Pancreas (tissue), 10 donors: Measurements from ENCODE around the gene MAP7D3. TPM values are rescaled to one million over a fixed set of nuclear protein-coding genes. Genes with fewer than 3 reads are reported as not detected.
"Not testable (repeated sequence)": the region's sequence is repeated elsewhere in the genome, so short reads cannot be mapped to it uniquely, and the experiment has no call there.

Experiments
- ATAC-seq, 4 donors: fragments of 200-7000 bp; cut with Tn5 transposase; one replicate each; pipeline versions ENCODE4 v1.8.0 to v1.9.1; 2020; ENCODE audit warnings: mild to moderate bottlenecking in 4 of 4, moderate library complexity in 4 of 4
- DNase-seq, 6 donors: peaks; one replicate each; pipeline ENCODE4 v3.0.0-alpha.2; 2020
- FAIRE-seq: peaks from 2 replicates; lab custom pipeline; 2012; peaks lifted over from hg19 to GRCh38; lab: Jason Lieb, UNC
- H3K27ac ChIP-seq, 4 donors: fragments of 200-600 bp; sonication (generic); 1 replicate in 3 of 4; 2 replicates in 1 of 4; pipeline versions ENCODE4 v1.5.0 to v1.8.0; 2020
- H3K27me3 ChIP-seq, 4 donors: fragments of 200-600 bp; one replicate each; pipeline ENCODE4 v1.8.0; 2021
- H3K36me3 ChIP-seq, 3 donors: fragments of 200-600 bp; sonication (generic) in 1 of 3; one replicate each; pipeline versions ENCODE4 v1.5.0 to v1.8.0; 2020 to 2021
- H3K4me1 ChIP-seq, 3 donors: fragments of 200-600 bp; one replicate each; pipeline ENCODE4 v1.8.0; 2021
- H3K4me3 ChIP-seq, 4 donors: fragments of 200-600 bp; sonication (generic) in 2 of 4; one replicate each; pipeline versions ENCODE4 v1.5.0 to v1.8.0; 2020 to 2021
- H3K9me3 ChIP-seq, 4 donors: fragments of 200-600 bp; one replicate each; pipeline ENCODE4 v1.8.0; 2021
- CTCF ChIP-seq, 4 donors: fragments of 200-600 bp; sonication (generic) in 3 of 4; IDR thresholded peaks; one replicate each; pipeline versions ENCODE4 v1.5.0 to v1.8.0; 2021; ENCODE audit warnings: antibody characterized with exemption in 4 of 4
- WGBS, 2 donors: extraction: QIAGEN DNeasy Blood & Tissue Kit; methylation state at CpG; one replicate each; pipeline ENCODE4 v1.1.7; 2013; 5-methylcytosine and 5-hydroxymethylcytosine counted together
- intact Hi-C, 3 donors: fragments of 100-400 bp; cut with DNase I; formaldehyde crosslinking; loops; one replicate each; pipeline versions ENCODE4 v1.11.1 to v1.14.2; 2022
- polyA plus RNA-seq, 2 donors: library from polyadenylated mRNA; stranded (reverse); fragments of 200-250 nt; gene quantifications; one replicate each; pipeline ENCODE4 v1.2.3, GENCODE V29; 2013
- total RNA-seq, 6 donors: library from RNA; stranded (reverse); fragmentation: NEBNext Ultra II Directional in 4 of 6; extraction: Animal tissue kit (Norgen Biotek cat#: 25700) in 4 of 6; gene quantifications; one replicate each; pipeline versions ENCODE4 v1.2.1 to v1.2.4, GENCODE V29; 2021 to 2023
- donor health status: healthy with polysubstance abuse.
- donor health status: DM: no; HTN: no; CAD: no; lungs with moderate emphysema.
- donor health status: DM: no; HTN: no; CAD: no.
- donor health status: control.
- donor health status: control.
- donor health status: Bipolar disorder and iron deficiency.
- donor health status: DM: yes; HTN: yes; CAD: no.
- donor health status: DM: no; HTN: no; CAD: no.
- donor health status: DM: no; HTN: no; CAD: no.
- donor health status: DM: yes; HTN: yes; CAD: no.

The MAP7D3 gene
- total and polyA plus RNA-seq, 8 donors = 1.1 to 3.6 (median 2.2) TPM

- no peak overlapping the region for H3K27ac ChIP-seq
- no peaks in the 10 kb centered on the region for H3K9me3 ChIP-seq
- no peaks in the 10 kb centered on the region for H3K4me1 ChIP-seq
- DNase-seq (no peak), ATAC-seq (peak in 3 of 4 donors; percentile 36 to 62 (median 39)), FAIRE-seq (no peak)
- H3K36me3 ChIP-seq = no peaks in the 10 kb centered on the region
- H3K4me3 ChIP-seq = no peak overlapping the region
- intact Hi-C loops = no loop called here
- 47 to 52% methylated on average over 9 of the region's 9 CpGs for WGBS, 2 donors
- H3K27me3 ChIP-seq = peaks cover 0 to 9% (median 2%) of the 10 kb centered on the region in 4 donors
- no peak for TF ChIP-seq CTCF (IDR thresholded peaks at IDR 0.05)
Measured at GRCh38 chrX:136170139-136170800, 80.9 kb downstream of the MAP7D3 start.

- intact Hi-C loops = no loop called here
- FAIRE-seq (peak; percentile 99), DNase-seq (no peak), ATAC-seq (peak in 3 of 4 donors; percentile 47 to 78 (median 68))
- Histone ChIP-seq H3K9me3 (no peaks in the 10 kb centered on the region), H3K4me3 (no peak overlapping the region), H3K27me3 (peaks cover 0 to 20% (median 4%) of the 10 kb centered on the region in 4 donors), H3K27ac (no peak overlapping the region), H3K4me1 (no peaks in the 10 kb centered on the region), H3K36me3 (no peaks in the 10 kb centered on the region)
- TF ChIP-seq CTCF (IDR thresholded peaks at IDR 0.05) = no peak
- 25 to 38% methylated on average over 17 of the region's 17 CpGs for WGBS, 2 donors
Measured at GRCh38 chrX:136168929-136169735, 82.1 kb downstream of the MAP7D3 start.

- H3K27ac ChIP-seq, DNase-seq, ATAC-seq, H3K9me3 ChIP-seq, H3K4me1 ChIP-seq, H3K36me3 ChIP-seq, H3K4me3 ChIP-seq, intact Hi-C loops, FAIRE-seq: not testable (repeated sequence)
- 56 to 60% methylated on average over 6 of the region's 6 CpGs for WGBS, 2 donors
- H3K27me3 ChIP-seq = peaks cover 0 to 18% (median 4%) of the 10 kb centered on the region in 4 donors
Measured at GRCh38 chrX:136167989-136168388, 83.2 kb downstream of the MAP7D3 start.

- Histone ChIP-seq H3K27ac (no peak overlapping the region), H3K36me3 (no peaks in the 10 kb centered on the region), H3K9me3 (no peaks in the 10 kb centered on the region), H3K4me1 (no peaks in the 10 kb centered on the region), H3K4me3 (no peak overlapping the region), H3K27me3 (peaks cover 0 to 12% (median 4%) of the 10 kb centered on the region in 4 donors)
- DNase-seq = no peak
- no peak for FAIRE-seq
- intact Hi-C loops = no loop called here
- WGBS, 2 donors = 52 to 60% methylated on average over 8 of the region's 8 CpGs
- no peak for TF ChIP-seq CTCF (IDR thresholded peaks at IDR 0.05)
- ATAC-seq = peak in 3 of 4 donors; percentile 22 to 29 (median 22)
Measured at GRCh38 chrX:136166221-136166855, 84.9 kb downstream of the MAP7D3 start.

GRCh38 chrX:136165406-136165805 is 85.8 kb downstream of the MAP7D3 start:
- H3K4me1 ChIP-seq = no peaks in the 10 kb centered on the region
- H3K36me3 ChIP-seq = no peaks in the 10 kb centered on the region
- DNase-seq = no peak
- 27 to 34% methylated on average over 3 of the region's 3 CpGs for WGBS, 2 donors
- FAIRE-seq = no peak
- peaks cover 0 to 12% (median 4%) of the 10 kb centered on the region in 4 donors for H3K27me3 ChIP-seq
- intact Hi-C loops = no loop called here
- H3K4me3 ChIP-seq = no peak overlapping the region
- H3K27ac ChIP-seq = no peak overlapping the region
- ATAC-seq = no peak
- H3K9me3 ChIP-seq = no peaks in the 10 kb centered on the region
- no peak for TF ChIP-seq CTCF (IDR thresholded peaks at IDR 0.05)
